Cortex of kidney (tissue), 1 donor: Measurements from ENCODE around the gene STAT5A.
"Not testable (repeated sequence)": the region's sequence is repeated elsewhere in the genome, so short reads cannot be mapped to it uniquely, and the experiment has no call there.

ENCODE experiments used
- DNase-seq: peaks from one replicate; lab custom pipeline; 2025; lab: John Stamatoyannopoulos, UW

STAT5A gene

GRCh38 chr17:42333053-42333452 lies 44.8 kb downstream of the STAT5A start:
- DNase-seq: no peak

DNA sequence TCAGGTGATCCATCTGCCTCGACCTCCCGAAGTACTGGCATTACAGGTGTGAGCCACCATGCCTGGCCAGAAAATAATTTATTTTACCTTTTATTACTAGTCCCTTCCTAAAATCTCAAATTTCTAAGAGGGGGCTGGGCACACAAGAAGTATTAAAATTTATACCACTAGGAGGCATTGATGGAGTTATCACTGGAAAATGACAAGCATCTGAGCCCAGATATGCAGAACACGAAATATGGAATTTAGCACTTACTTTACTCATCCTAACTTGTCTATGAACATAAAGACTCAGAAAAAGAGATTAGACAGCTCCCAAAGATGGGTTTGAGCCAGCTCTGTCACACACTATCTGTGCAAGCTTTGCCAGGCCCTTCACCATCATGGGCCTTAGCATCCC lies 46.4 kb downstream of the STAT5A start:
- no peak for DNase-seq

DNA sequence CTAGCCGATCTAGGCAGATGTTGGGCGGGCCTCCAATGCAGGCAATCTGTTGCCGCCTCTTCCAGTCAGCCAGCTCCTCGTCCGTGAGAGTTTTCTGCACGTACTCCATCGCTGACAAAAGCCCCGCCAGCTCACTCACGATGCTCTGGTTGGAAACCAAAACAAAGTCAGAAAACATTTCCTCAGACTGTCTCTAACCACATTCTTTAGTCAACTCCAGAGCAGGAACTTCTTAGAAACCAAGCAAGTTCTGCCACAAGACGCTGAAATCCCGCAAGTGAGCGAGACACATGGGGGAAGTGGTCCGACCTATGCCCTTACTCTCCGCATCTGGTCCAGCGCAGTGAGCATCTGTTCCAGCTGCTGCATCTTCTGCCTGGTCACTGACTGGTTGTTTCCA lies 49.1 kb downstream of the STAT5A start:
- DNase-seq: no peak

- DNase-seq: no peak
Observed at GRCh38 chr17:42338427-42338985, 50.2 kb downstream of the STAT5A start.

DNA sequence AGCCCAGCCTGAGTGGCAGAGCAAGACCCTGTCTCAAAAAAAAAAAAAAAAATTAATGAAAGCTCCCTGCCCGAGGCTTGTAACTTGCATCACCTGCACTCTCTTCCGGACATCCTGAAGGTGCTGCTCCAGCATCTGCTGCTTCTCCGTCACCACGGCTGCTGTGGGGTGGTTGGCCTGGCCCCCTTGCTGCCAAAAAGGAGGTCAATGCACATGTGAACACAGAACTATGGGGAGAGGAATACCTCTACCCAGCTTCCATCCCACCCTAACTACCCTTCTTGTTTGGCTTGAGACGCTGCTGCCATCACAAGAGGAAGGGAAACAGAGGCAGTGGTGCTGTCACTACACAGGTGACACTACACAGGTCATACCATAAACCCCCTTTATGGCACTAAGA lies 50.9 kb downstream of the STAT5A start:
- DNase-seq: no peak

GRCh38 chr17:42340691-42341127 lies 52.4 kb downstream of the STAT5A start:
- no peak for DNase-seq

DNA sequence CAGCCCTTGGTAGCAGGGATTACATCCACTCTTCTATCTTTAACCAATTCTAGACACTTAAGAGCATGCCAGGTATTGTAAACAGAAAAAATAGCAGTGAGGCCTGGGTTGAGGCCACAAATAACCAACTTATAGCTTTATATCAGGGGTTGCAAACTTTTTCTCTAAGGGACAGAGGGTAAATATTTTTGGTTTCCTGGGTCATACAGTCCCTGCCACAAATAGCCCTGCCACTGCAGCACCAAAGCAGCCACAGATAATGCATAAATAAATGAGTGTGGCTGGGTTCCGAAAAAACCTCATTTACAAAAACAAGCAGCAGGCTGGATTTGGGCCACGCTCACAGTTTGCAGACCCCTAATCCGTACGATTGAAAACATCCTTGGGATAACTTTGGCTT lies 53.3 kb downstream of the STAT5A start:
- DNase-seq: no peak

DNA sequence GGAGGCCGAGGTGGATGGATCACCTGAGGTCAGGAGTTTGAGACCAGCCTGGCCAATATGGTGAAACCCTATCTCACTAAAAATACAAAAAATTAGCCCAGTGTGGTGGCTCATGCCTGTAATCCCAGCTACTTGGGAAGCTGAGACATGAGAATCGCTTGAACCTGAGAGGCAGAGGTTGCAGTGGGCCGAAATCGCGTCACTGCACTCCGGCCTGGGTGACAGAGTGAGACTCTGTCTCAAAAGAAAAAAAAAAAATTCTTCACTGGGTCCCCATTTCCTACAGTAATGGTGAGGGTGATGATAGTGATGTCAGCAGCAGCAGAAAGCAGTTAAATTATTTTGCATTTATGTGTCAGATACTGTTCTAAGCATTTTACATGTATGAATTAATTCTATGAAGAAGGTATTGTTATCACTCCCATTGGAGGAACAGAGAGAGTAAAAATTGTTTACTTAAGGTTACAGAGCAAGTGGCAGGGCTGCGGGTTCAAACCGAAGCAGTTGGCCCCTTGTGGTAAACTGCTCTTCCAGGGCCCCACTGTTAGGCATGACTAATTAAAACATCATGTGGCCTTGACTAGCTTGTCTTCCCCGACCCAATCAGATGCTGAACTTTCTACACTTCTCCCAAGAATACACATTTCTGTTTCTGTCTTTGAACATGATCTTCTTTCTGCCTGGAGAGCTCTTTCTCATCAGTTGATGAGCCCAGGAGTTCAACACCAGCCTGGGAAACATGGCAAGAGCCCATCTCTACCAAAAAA lies 54.1 kb downstream of the STAT5A start:
- DNase-seq: no peak

DNA sequence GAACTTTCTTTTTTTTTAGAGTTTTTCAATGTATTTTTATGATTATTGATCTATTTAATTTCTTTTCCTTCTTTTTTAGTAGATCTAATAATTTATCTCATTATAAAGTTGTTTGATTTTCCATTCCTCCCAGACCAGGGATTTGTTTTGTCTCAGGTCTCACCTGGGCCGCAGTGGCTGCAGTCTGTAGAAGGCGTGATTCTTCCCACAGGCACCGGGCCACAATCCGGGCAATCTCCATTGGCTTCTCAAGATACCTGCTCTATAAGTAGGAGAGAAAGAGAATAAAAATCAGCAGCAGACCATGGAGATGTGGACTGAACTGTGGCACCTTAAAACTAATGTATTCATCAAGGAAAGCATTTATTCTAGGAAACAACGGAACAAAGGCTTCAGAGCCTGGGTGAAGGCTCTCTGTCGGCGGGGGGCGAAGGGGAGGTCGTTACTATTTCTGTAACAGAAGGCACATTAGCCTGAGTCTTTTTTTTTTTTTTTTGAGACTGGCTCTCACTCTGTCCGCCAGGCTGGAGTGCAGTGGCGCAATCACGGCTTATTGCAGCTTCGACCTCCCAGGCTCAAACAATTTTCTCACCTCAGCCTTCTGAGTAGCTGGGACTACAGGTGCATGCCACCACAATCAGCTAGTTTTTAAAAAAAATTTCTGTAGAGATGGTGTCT lies 57.2 kb downstream of the STAT5A start:
- DNase-seq: no peak

GRCh38 chr17:42346481-42346880 lies 58.2 kb downstream of the STAT5A start:
- DNase-seq: no peak

- DNase-seq: no peak
Observed at GRCh38 chr17:42347198-42347597, 58.9 kb downstream of the STAT5A start.

DNA sequence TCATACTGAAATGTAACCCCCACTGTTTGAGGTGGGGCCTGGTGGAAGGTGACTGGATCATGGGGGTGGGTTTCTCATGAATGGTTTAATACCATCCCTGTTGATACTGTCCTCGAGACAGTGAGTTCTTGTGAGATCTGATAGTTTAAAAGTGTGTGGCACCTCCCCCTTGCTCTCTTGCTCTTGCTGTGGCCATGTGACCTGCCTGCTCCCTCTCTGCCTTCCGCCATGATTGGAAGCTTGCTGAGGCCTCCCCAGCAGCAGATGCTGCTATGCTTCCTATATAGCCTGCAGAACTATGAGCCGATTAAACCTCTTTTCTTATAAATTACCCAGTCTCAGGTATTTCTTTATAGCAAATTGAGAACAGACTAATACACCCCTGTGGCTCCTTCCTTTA lies 59.3 kb downstream of the STAT5A start:
- DNase-seq: no peak

DNA sequence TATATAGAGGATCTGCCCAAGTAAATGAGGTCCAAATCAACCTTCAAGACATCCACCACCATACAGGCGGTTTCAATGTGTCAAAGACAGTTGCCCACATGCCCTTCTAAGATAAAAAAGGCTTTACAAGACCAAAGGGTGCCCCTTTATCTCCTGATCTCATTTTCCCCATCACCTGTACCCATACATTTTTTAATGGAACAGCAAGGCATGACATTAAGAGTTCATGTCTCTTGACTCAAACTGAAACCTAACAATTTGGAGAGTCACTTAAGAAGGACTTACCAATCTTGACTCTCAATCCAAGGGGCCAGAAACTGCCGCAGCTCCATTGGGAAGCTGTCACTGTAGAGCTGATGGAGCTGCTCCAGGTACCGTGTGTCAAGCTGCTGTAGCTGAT lies 59.8 kb downstream of the STAT5A start:
- DNase-seq: no peak

DNA sequence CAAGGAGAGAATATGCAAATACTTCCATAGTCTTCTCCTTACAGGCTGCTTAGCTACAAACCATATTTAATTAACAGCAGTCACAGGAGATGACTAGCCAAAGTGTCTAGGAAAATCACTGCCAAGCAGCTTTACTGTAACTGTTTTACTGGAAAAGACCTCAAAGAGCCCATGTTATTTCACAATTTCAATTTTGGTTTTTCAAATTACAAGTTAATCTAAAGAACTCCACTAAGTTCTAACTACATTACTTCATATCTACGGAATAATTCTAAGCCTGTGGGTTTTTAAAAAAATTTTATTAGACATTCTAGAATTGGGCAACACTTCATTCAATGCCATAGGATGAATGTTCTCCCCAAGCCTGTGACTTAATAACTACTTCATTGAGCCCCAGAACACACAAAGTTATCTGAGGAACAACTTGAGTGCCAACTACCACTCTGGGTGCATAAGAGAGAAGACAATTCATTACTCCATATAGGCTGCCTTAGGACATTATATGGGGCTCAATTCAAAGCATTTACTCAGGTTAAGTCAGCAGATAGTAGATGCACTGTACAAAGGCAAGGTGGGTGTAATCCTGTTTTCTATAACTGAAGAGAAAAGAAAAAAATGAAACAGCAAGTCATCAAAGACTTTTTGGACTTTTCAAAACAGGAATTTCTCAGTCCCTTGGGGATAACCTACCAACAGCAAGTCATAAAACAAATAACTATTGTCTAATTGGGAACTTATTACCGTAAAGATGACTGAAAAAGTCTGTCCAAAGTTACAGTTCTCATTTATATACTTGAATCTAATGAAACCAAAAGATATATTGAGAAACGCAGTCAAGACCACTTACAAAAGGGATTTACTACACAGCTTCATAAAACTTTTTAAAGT lies 66.9 kb downstream of the STAT5A start:
- no peak for DNase-seq

DNA sequence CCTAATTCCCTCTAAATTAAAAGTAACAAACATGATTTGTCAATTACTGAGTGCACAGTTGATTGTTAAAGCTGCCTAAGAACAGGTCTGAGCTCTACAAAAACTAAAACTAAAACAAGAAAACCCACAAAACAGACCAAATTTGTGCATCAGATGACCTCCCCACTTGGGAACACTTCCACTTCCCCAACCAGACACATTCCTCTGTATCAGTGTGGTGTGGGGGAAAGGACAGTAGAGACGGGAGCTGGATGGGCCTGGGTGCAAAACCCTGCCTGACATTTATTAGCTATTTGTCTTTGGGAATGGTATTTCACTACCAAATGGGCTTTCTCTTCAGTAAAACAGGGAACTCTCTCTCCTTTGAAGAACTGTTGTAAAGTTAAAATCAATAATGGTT lies 70.1 kb downstream of the STAT5A start:
- no peak for DNase-seq

DNA sequence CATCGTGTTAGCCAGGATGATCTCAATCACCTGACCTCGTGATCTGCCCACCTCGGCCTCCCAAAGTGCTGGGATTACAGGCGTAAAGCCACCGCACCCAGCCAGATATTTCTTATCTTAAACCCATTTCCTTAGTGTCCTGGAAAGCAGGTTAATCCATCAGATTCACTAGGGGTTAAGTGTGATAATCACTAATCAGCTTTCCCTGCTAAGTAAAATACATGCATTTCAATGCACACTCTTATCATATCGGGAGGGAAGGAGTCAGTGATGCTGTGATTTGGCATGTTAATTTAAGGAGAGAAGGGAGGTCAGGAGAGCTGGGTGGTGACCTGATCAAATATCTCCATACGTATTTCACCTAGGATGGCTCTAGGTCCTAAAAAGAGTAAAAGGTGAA lies 70.8 kb downstream of the STAT5A start:
- DNase-seq: no peak

DNA sequence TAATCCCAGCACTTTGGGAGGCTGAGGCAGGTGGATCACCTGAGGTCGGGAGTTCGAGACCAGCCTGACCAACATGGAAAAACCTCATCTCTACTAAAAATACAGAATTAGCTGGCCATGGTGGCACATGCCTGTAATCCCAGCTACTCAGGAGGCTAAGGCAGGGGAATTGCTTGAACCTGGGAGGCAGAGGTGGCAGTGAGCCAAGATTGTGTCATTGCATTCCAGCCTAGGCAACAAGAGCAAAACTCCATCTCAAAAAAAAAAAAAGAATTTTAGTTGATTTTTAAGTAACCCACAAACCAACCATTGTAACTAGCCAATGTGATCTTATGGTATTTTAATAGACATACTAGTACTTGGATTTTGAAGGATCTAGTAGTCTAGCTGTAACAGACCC lies 72.1 kb downstream of the STAT5A start:
- DNase-seq: not testable (repeated sequence)
